Breast epithelium (tissue), 4 donors: ENCODE results near the gene SYNGR1. TPM values are rescaled to one million over a fixed set of nuclear protein-coding genes. Genes with fewer than 3 reads are reported as not detected.
"Not testable (repeated sequence)": the region's sequence is repeated elsewhere in the genome, so short reads cannot be mapped to it uniquely, and the experiment has no call there.

Experiments
- DNase-seq, 2 donors: peaks; one replicate each; pipeline ENCODE4 v3.0.0-alpha.2; 2019; ENCODE audit warnings: low spot score in 2 of 2
- H3K27ac ChIP-seq, 2 donors: fragments of 200-600 bp; sonication (generic) in 1 of 2; one replicate each; pipeline ENCODE4 v1.5.1; 2016 to 2019; ENCODE audit warnings: mild to moderate bottlenecking in 1 of 2
- H3K27me3 ChIP-seq, 2 donors: fragments of 200-600 bp; sonication (generic) in 1 of 2; one replicate each; pipeline versions ENCODE4 v1.5.1 to v1.6.0; 2017 to 2019; ENCODE audit warnings: control low read depth in 1 of 2, mild to moderate bottlenecking in 1 of 2
- H3K36me3 ChIP-seq: fragments of 200-600 bp; one replicate; pipeline ENCODE4 v1.5.1; 2019
- H3K4me1 ChIP-seq, 2 donors: fragments of 200-600 bp; sonication (generic); one replicate each; pipeline ENCODE4 v1.5.1; 2016 to 2019; ENCODE audit warnings: control low read depth in 1 of 2
- H3K4me3 ChIP-seq, 3 donors: fragments of 200-600 bp; sonication (generic); 1 replicate in 2 of 3; 2 replicates in 1 of 3; pipeline ENCODE4 v1.5.1; 2016 to 2019; ENCODE audit warnings: mild to moderate bottlenecking in 3 of 3, moderate library complexity in 2 of 3
- H3K9me3 ChIP-seq, 2 donors: fragments of 200-600 bp; sonication (generic) in 1 of 2; one replicate each; pipeline ENCODE4 v1.5.1; 2016 to 2019; ENCODE audit warnings: control low read depth in 1 of 2
- POLR2A ChIP-seq: fragments of 450-650 bp; IDR thresholded peaks from one replicate; pipeline ENCODE4 v1.6.1; 2016; ENCODE audit warnings: antibody characterized with exemption, mild to moderate bottlenecking, moderate library complexity
- POLR2AphosphoS5 ChIP-seq, 3 donors: sonication (generic); formaldehyde crosslinking; IDR thresholded peaks; one replicate each; pipeline ENCODE4 v1.6.1; 2017; ENCODE audit warnings: antibody characterized with exemption in 3 of 3
- intact Hi-C: fragments of 100-400 bp; cut with DNase I; formaldehyde crosslinking; loops from one replicate; pipeline ENCODE4 v1.15.1; 2023; ENCODE audit warnings: low total_unique reads
- total RNA-seq, 3 donors: library from RNA; depleted of rRNA; stranded (reverse); fragments of >200 nt; gene quantifications; one replicate each; pipeline ENCODE4 v1.1.0, GENCODE V29; 2016
- TF ChIP-seq, protein P1 (sequence below), 3 donors: fragments of 450-650 bp; IDR thresholded peaks; one replicate each; pipeline ENCODE4 v1.5.1; 2016 to 2017; ENCODE audit warnings: antibody characterized with exemption in 3 of 3, mild to moderate bottlenecking in 3 of 3, moderate library complexity in 3 of 3

The SYNGR1 gene
- total RNA-seq, 3 donors from 2014 or later, result 6.9 to 22.3 (median 20.5) TPM

DNA sequence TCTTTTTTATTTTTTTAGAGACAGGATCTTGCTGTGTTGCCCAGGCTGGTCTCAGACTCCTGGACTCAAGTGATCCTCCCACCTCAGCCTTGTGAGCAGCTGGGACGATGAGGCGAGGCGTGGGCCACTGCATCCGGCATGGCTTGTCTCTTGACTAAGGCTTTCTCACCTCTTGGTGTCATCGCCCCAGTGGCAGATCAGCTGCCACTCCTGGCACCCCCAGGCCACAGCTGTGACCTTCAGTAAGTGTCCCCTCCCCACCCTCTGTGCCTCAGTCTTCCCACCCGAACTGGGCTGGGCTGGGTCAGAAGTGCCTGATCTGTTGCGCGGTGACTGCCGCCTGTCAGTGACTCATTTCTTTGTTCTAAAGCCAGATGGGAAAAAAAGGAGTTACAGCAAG is 3.6 kb downstream of the SYNGR1 start:
- peaks cover 6 to 22% of the 10 kb centered on the region in 2 donors for H3K4me1 ChIP-seq
- no peak for TF ChIP-seq POLR2AphosphoS5 (IDR thresholded peaks at IDR 0.05)
- no peak for TF ChIP-seq POLR2A
- TF ChIP-seq, protein P1, sequence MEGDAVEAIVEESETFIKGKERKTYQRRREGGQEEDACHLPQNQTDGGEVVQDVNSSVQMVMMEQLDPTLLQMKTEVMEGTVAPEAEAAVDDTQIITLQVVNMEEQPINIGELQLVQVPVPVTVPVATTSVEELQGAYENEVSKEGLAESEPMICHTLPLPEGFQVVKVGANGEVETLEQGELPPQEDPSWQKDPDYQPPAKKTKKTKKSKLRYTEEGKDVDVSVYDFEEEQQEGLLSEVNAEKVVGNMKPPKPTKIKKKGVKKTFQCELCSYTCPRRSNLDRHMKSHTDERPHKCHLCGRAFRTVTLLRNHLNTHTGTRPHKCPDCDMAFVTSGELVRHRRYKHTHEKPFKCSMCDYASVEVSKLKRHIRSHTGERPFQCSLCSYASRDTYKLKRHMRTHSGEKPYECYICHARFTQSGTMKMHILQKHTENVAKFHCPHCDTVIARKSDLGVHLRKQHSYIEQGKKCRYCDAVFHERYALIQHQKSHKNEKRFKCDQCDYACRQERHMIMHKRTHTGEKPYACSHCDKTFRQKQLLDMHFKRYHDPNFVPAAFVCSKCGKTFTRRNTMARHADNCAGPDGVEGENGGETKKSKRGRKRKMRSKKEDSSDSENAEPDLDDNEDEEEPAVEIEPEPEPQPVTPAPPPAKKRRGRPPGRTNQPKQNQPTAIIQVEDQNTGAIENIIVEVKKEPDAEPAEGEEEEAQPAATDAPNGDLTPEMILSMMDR (IDR thresholded peaks at IDR 0.05), result no peak
- no peaks in the 10 kb centered on the region for H3K27me3 ChIP-seq
- intact Hi-C loops, result no loop called here
- no peaks in the 10 kb centered on the region for H3K9me3 ChIP-seq
- peak overlapping the region; percentile 52 to 58 for H3K27ac ChIP-seq
- no peak overlapping the region for H3K4me3 ChIP-seq
- no peak for DNase-seq
- H3K36me3 ChIP-seq, result no peaks in the 10 kb centered on the region

DNA sequence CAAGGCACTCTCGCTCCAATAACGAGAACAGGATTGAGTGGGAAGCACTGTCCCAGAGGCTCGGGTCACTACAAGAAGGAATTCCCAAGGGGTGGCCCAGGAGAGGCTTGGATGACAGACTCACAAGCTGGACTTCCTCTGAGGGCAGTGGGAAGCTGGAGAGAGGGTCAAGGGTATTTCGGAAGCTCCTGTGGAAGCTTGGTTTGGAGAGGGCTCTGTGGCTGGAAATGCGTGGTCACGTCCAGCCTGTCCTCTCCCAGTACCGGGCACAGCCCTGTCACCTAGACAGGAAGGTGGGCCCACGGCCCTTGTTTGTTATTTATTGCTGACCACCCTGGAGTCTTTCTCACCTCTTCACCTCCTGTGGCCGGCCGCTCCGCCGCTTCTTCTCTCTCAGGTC is 5.3 kb downstream of the SYNGR1 start:
- no peak overlapping the region for H3K4me3 ChIP-seq
- no peaks in the 10 kb centered on the region for H3K9me3 ChIP-seq
- no peaks in the 10 kb centered on the region for H3K27me3 ChIP-seq
- peak overlapping the region in 1 of 2 donors; percentile 21 for H3K27ac ChIP-seq
- DNase-seq, result no peak
- intact Hi-C loops, result no loop called here
- H3K36me3 ChIP-seq, result no peaks in the 10 kb centered on the region
- H3K4me1 ChIP-seq, result peaks cover 0 to 16% of the 10 kb centered on the region in 2 donors
- no peak for TF ChIP-seq POLR2AphosphoS5 (IDR thresholded peaks at IDR 0.05)
- no peak for TF ChIP-seq POLR2A
- TF ChIP-seq, protein P1 (IDR thresholded peaks at IDR 0.05), result no peak

- H3K9me3 ChIP-seq, H3K27ac ChIP-seq, DNase-seq, H3K27me3 ChIP-seq, H3K4me3 ChIP-seq, H3K36me3 ChIP-seq, intact Hi-C loops: not testable (repeated sequence)
- H3K4me1 ChIP-seq, result peaks cover 0 to 13% of the 10 kb centered on the region in 2 donors
Measured at GRCh38 chr22:39355805-39356204, 6.0 kb downstream of the SYNGR1 start.

GRCh38 chr22:39356464-39356863 is 6.7 kb downstream of the SYNGR1 start:
- peak; percentile 61 to 75 for DNase-seq
- TF ChIP-seq POLR2A (no peak), POLR2AphosphoS5 (IDR thresholded peaks at IDR 0.05) (no peak)
- TF ChIP-seq, protein P1 (IDR thresholded peaks at IDR 0.05), result no peak

GRCh38 chr22:39357110-39358108 is 7.6 kb downstream of the SYNGR1 start:
- H3K9me3 ChIP-seq, H3K27ac ChIP-seq, H3K36me3 ChIP-seq, H3K27me3 ChIP-seq, DNase-seq, intact Hi-C loops, H3K4me3 ChIP-seq, H3K4me1 ChIP-seq: not testable (repeated sequence)

More at GRCh38 chr22:39356464-39356863, 6.7 kb downstream of the SYNGR1 start:
- no peaks in the 10 kb centered on the region for H3K36me3 ChIP-seq
- no peaks in the 10 kb centered on the region for H3K27me3 ChIP-seq
- H3K9me3 ChIP-seq, result no peaks in the 10 kb centered on the region
- H3K27ac ChIP-seq, result peak overlapping the region; percentile 33 to 43
- peaks cover 0 to 6% of the 10 kb centered on the region in 2 donors for H3K4me1 ChIP-seq
- no peak overlapping the region for H3K4me3 ChIP-seq
- intact Hi-C loops, result no loop called here

GRCh38 chr22:39358197-39358596 is 8.4 kb downstream of the SYNGR1 start:
- H3K27ac ChIP-seq, DNase-seq, H3K4me3 ChIP-seq, H3K27me3 ChIP-seq, intact Hi-C loops, H3K9me3 ChIP-seq, H3K4me1 ChIP-seq, H3K36me3 ChIP-seq: not testable (repeated sequence)
